Astrocyte (in vitro differentiated cells and primary cell): ENCODE measurements around the gene CCDC146.
"Not testable (repeated sequence)": the region's sequence is repeated elsewhere in the genome, so short reads cannot be mapped to it uniquely, and the experiment has no call there.

Experiments used
- CTCF ChIP-seq: IDR thresholded peaks from 2 replicates; pipeline ENCODE4 v1.5.1; 2011; ENCODE audit warnings: low read depth, mild to moderate bottlenecking, inconsistent platforms, low read length, moderate library complexity; ENCODE audit not compliant: insufficient read depth
- EZH2 ChIP-seq: IDR thresholded peaks from 2 replicates; pipeline ENCODE4 v1.6.1; 2012; ENCODE audit warnings: mild to moderate bottlenecking, low read length, inconsistent platforms; ENCODE audit not compliant: insufficient read depth

GRCh38 chr7:77108362-77108761 lies 14.1 kb upstream of the CCDC146 start:
- TF ChIP-seq CTCF, EZH2: not testable (repeated sequence)
